ENCODE measurements around the gene KCNE4.

- no peak for TF ChIP-seq POLR2A (IDR thresholded peaks at IDR 0.05)
- TF ChIP-seq EP300 (IDR thresholded peaks at IDR 0.05), result peak in 1 of 2 donors; percentile 14
These were observed 17.5 kb downstream of the KCNE4 start for GRCh38 chr2:223069465-223069864.
